SK-MEL-5 (cell line): Measurements from ENCODE around the gene ZBTB7B. TPM values are rescaled to one million over a fixed set of nuclear protein-coding genes. Genes with fewer than 3 reads are reported as not detected.

ENCODE experiments used
- DNase-seq: peaks from one replicate; pipeline ENCODE4 v3.0.0-alpha.2; 2016; ENCODE audit warnings: low read depth, low spot score
- in situ Hi-C: cut with HindIII; loops from 2 replicates; pipeline ENCODE4 v1.10.0; 2016; ENCODE audit warnings: low sequenced_read_pairs, high pct_unique_total_duplicates, low pct_unique_long_range_greater_than_20kb
- total RNA-seq: library from RNA; depleted of rRNA; stranded (reverse); fragments of >200 nt; shearing (Covaris generic); gene quantifications from 2 replicates; pipeline ENCODE4 v1.2.3, GENCODE V29; 2014

The ZBTB7B gene
- total RNA-seq, 1 experiment from 2014 or later, result 29.1 TPM

GRCh38 chr1:155040358-155041093 is 37.9 kb downstream of the ZBTB7B start:
- in situ Hi-C loops, result no loop called here
- DNase-seq, result no peak

GRCh38 chr1:155042789-155043188 is 40.2 kb downstream of the ZBTB7B start:
- no peak for DNase-seq
- in situ Hi-C loops, result no loop called here

- in situ Hi-C loops, result no loop called here
Measured at GRCh38 chr1:155043301-155043702, 40.7 kb downstream of the ZBTB7B start.

GRCh38 chr1:155043793-155044192 is 41.2 kb downstream of the ZBTB7B start:
- in situ Hi-C loops, result no loop called here
- no peak for DNase-seq

More at GRCh38 chr1:155043301-155043702, 40.7 kb downstream of the ZBTB7B start:
- DNase-seq, result no peak

- in situ Hi-C loops, result no loop called here
- DNase-seq, result peak; percentile 37
Measured at GRCh38 chr1:155044365-155044764, 41.8 kb downstream of the ZBTB7B start.

GRCh38 chr1:155044812-155045657 is 42.4 kb downstream of the ZBTB7B start:
- DNase-seq, result peak; percentile 93
- in situ Hi-C loops, result no loop called here

- DNase-seq, result no peak
Measured at GRCh38 chr1:155048449-155049334, 46.1 kb downstream of the ZBTB7B start.

GRCh38 chr1:155049651-155050559 is 47.3 kb downstream of the ZBTB7B start:
- in situ Hi-C loops, result no loop called here
- no peak for DNase-seq

More at GRCh38 chr1:155048449-155049334, 46.1 kb downstream of the ZBTB7B start:
- in situ Hi-C loops, result no loop called here

GRCh38 chr1:155050560-155051341 is 48.1 kb downstream of the ZBTB7B start, which contains the start of gene ADAM15:
ADAM15 (plus strand) TSS chr1:155051316; CDS start chr1:155051387, 71 bp downstream.
- in situ Hi-C loops, result no loop called here
- DNase-seq, result peak; percentile 90

GRCh38 chr1:155051342-155051776 is 48.8 kb downstream of the ZBTB7B start:
- in situ Hi-C loops, result no loop called here
- DNase-seq, result no peak

- DNase-seq, result peak; percentile 32
- in situ Hi-C loops, result no loop called here
Measured at GRCh38 chr1:155051777-155052398, 49.3 kb downstream of the ZBTB7B start.

GRCh38 chr1:155052439-155053395 is 50.1 kb downstream of the ZBTB7B start:
- DNase-seq, result no peak
- in situ Hi-C loops, result no loop called here

- no peak for DNase-seq
- in situ Hi-C loops, result no loop called here
Measured at GRCh38 chr1:155053531-155054105, 51.0 kb downstream of the ZBTB7B start.

GRCh38 chr1:155057104-155057503 is 54.5 kb downstream of the ZBTB7B start:
- DNase-seq, result no peak
- in situ Hi-C loops, result no loop called here
